Neural progenitor cell (in vitro differentiated cells): ENCODE data around the gene NCKAP5L. TPM values are rescaled to one million over a fixed set of nuclear protein-coding genes. Genes with fewer than 3 reads are reported as not detected.

Source experiments
- DNase-seq: peaks from one replicate; pipeline ENCODE4 v3.0.0-alpha.2; 2016; ENCODE audit warnings: low spot score
- H2AFZ ChIP-seq: fragments of 200-600 bp; sonication (generic); replicated peaks from 2 replicates; pipeline ENCODE4 v1.6.1; 2016; ENCODE audit warnings: antibody characterized with exemption
- H3F3A ChIP-seq: fragments of 200-600 bp; sonication (generic); 2 replicates; pipeline ENCODE4 v1.6.1; 2016; ENCODE audit warnings: antibody characterized with exemption, low read depth
- H3K27ac ChIP-seq: fragments of 200-600 bp; sonication (generic); 2 replicates; pipeline ENCODE4 v1.5.1; 2016; ENCODE audit warnings: mild to moderate bottlenecking
- H3K27me3 ChIP-seq: fragments of 200-600 bp; sonication (generic); 2 replicates; pipeline ENCODE4 v1.6.1; 2016; ENCODE audit warnings: mild to moderate bottlenecking, moderate library complexity
- H3K36me3 ChIP-seq: fragments of 200-600 bp; sonication (generic); 2 replicates; pipeline ENCODE4 v1.5.1; 2016
- H3K4me1 ChIP-seq: fragments of 200-600 bp; sonication (generic); 2 replicates; pipeline ENCODE4 v1.6.1; 2016; ENCODE audit warnings: mixed run types
- H3K4me2 ChIP-seq: fragments of 200-600 bp; sonication (generic); 2 replicates; pipeline ENCODE4 v1.6.1; 2016
- H3K4me3 ChIP-seq: fragments of 200-600 bp; sonication (generic); 2 replicates; pipeline ENCODE4 v1.5.1; 2016
- H3K79me2 ChIP-seq: fragments of 200-600 bp; sonication (generic); 2 replicates; pipeline ENCODE4 v1.6.1; 2016; ENCODE audit warnings: low read depth
- H3K9ac ChIP-seq: fragments of 200-600 bp; sonication (generic); 2 replicates; pipeline ENCODE4 v1.6.1; 2016
- H3K9me3 ChIP-seq: fragments of 200-600 bp; sonication (generic); 2 replicates; pipeline ENCODE4 v1.5.1; 2016; ENCODE audit warnings: low read depth
- H4K20me1 ChIP-seq: fragments of 200-600 bp; sonication (generic); 2 replicates; pipeline ENCODE4 v1.6.1; 2016; ENCODE audit warnings: low read depth
- H3K27ac Mint-ChIP-seq: 3 replicates; pipeline ENCODE4 v1.8.0; 2021; ENCODE audit warnings: mixed read lengths
- H3K27me3 Mint-ChIP-seq: 2 replicates; pipeline ENCODE4 v1.8.0; 2022; ENCODE audit warnings: low read depth, mild to moderate bottlenecking, inconsistent platforms, moderate library complexity, mixed read lengths; ENCODE audit not compliant: insufficient read depth
- H3K36me3 Mint-ChIP-seq: 3 replicates; pipeline ENCODE4 v1.8.0; 2021; ENCODE audit warnings: mixed read lengths
- H3K4me1 Mint-ChIP-seq: 3 replicates; pipeline ENCODE4 v1.8.0; 2021; ENCODE audit warnings: mixed read lengths
- H3K4me3 Mint-ChIP-seq: 3 replicates; pipeline ENCODE4 v1.8.0; 2021; ENCODE audit warnings: mild to moderate bottlenecking, moderate library complexity, mixed read lengths
- H3K9me3 Mint-ChIP-seq: 3 replicates; pipeline ENCODE4 v1.8.0; 2020; ENCODE audit warnings: mixed read lengths
- EZH2 ChIP-seq: fragments of 200-600 bp; sonication (generic); IDR thresholded peaks from 2 replicates; pipeline ENCODE4 v1.6.1; 2017; ENCODE audit warnings: antibody characterized with exemption, mild to moderate bottlenecking, moderate library complexity
- EZH2phosphoT487 ChIP-seq: fragments of 200-600 bp; sonication (generic); IDR thresholded peaks from 2 replicates; pipeline ENCODE4 v1.6.1; 2017; ENCODE audit warnings: antibody characterized with exemption
- total RNA-seq: library from RNA; depleted of rRNA; stranded (reverse); fragments of >200 nt; gene quantifications from 2 replicates; pipeline ENCODE4 v1.2.3, GENCODE V29; 2015; ENCODE audit warnings: low replicate concordance
- TF ChIP-seq, protein P1 (sequence below): fragments of 200-600 bp; sonication (generic); IDR thresholded peaks from 2 replicates; pipeline ENCODE4 v1.5.1; 2017; ENCODE audit warnings: antibody characterized with exemption, mild to moderate bottlenecking

NCKAP5L gene
- total RNA-seq, 1 donor from 2014 or later: 5.6 TPM

DNA sequence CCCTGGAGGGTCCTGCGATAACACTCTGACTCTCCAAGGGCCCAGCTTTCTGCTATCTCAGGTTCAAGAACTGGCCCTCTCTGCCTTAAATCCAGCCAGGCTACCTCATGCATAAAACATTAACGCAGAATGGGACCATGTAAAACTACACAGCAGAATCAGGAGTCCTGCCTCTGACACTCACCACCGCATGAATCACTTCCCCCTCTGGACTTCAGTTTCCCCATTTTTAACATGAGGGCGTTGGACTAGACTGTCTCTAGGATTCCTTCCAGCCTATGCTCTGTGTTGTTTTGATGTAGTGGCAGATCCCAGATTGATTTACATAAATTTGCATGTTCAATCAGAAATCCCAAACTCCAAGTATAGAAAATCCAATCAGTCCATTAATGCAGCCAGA, 3.3 kb downstream of the NCKAP5L start:
- Histone ChIP-seq H4K20me1 (peaks cover 71% of the 10 kb centered on the region), H2AFZ (no peak overlapping the region), H3K9me3 (no peaks in the 10 kb centered on the region), H3K4me3 (no peak overlapping the region), H3F3A (peaks cover 50% of the 10 kb centered on the region), H3K9ac (no peak overlapping the region), H3K4me1 (peaks cover 45% of the 10 kb centered on the region), H3K36me3 (no peaks in the 10 kb centered on the region), H3K79me2 (peaks cover 33% of the 10 kb centered on the region), H3K27me3 (no peaks in the 10 kb centered on the region), H3K4me2 (no peak overlapping the region), H3K27ac (no peak overlapping the region)
- no peaks in the 10 kb centered on the region for H3K9me3 Mint-ChIP-seq
- no peak for DNase-seq
- H3K36me3 Mint-ChIP-seq: peaks cover 10% of the 10 kb centered on the region
- TF ChIP-seq, protein P1, sequence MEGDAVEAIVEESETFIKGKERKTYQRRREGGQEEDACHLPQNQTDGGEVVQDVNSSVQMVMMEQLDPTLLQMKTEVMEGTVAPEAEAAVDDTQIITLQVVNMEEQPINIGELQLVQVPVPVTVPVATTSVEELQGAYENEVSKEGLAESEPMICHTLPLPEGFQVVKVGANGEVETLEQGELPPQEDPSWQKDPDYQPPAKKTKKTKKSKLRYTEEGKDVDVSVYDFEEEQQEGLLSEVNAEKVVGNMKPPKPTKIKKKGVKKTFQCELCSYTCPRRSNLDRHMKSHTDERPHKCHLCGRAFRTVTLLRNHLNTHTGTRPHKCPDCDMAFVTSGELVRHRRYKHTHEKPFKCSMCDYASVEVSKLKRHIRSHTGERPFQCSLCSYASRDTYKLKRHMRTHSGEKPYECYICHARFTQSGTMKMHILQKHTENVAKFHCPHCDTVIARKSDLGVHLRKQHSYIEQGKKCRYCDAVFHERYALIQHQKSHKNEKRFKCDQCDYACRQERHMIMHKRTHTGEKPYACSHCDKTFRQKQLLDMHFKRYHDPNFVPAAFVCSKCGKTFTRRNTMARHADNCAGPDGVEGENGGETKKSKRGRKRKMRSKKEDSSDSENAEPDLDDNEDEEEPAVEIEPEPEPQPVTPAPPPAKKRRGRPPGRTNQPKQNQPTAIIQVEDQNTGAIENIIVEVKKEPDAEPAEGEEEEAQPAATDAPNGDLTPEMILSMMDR: no peak
- TF ChIP-seq EZH2 (no peak), EZH2phosphoT487 (no peak)
- H3K27me3 Mint-ChIP-seq: peaks cover 8% of the 10 kb centered on the region
- H3K4me3 Mint-ChIP-seq: peak overlapping the region; percentile 31
- peak overlapping the region; percentile 65 for H3K27ac Mint-ChIP-seq
- peaks cover 35% of the 10 kb centered on the region for H3K4me1 Mint-ChIP-seq

DNA sequence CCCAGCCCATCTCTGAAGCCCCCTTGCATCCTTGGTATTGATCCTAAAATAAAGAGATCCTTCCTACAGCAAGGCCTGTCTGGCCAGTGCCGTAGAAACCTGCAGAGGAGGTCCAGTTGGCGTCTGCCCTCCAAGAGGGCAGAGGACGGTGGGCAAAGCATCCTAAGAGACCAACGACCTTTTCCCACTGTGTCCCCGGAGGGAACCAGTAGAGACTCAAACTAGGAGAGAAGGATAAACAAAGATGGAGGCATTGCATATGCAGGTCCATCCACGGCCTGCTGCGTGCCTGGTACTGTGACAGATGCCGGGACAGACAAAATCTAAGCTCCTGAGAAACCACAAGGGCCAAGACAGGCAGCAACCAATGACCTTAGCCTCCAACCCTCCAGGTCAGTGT, 3.8 kb downstream of the NCKAP5L start:
- Mint-ChIP-seq H3K4me1 (peaks cover 34% of the 10 kb centered on the region), H3K9me3 (no peaks in the 10 kb centered on the region), H3K4me3 (no peak overlapping the region), H3K27me3 (peaks cover 9% of the 10 kb centered on the region), H3K36me3 (peaks cover 13% of the 10 kb centered on the region), H3K27ac (no peak overlapping the region)
- peaks cover 38% of the 10 kb centered on the region for H3K79me2 ChIP-seq
- no peak overlapping the region for H3K9ac ChIP-seq
- TF ChIP-seq, protein P1: no peak
- TF ChIP-seq EZH2phosphoT487: no peak
- TF ChIP-seq EZH2: no peak
- H2AFZ ChIP-seq: no peak overlapping the region
- no peaks in the 10 kb centered on the region for H3K9me3 ChIP-seq
- peaks cover 76% of the 10 kb centered on the region for H4K20me1 ChIP-seq
- H3K4me3 ChIP-seq: no peak overlapping the region
- H3K27me3 ChIP-seq: no peaks in the 10 kb centered on the region
- no peak overlapping the region for H3K4me2 ChIP-seq
- peaks cover 44% of the 10 kb centered on the region for H3K4me1 ChIP-seq
- DNase-seq: no peak
- H3K27ac ChIP-seq: no peak overlapping the region
- no peaks in the 10 kb centered on the region for H3K36me3 ChIP-seq
- H3F3A ChIP-seq: peaks cover 45% of the 10 kb centered on the region

DNA sequence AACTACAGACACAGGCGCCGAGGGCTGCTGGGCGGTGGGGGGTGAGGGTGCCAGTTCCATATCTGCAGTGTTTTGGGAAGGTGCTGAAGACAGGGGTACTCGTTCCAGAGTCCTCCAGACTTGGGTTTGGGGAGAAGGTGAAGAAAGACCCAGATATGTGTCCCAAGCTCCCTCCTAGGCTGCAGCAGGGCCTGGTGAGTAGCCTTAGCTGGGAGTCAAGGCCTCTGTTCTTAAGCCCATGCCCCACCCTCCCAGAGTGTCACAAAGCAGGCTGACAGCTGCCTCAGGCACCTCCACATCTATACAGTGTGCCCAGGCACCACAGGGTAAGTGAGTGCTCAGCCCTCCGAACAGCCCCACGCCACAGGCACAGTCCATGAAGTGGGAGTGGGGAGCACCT, 4.3 kb downstream of the NCKAP5L start:
- Histone ChIP-seq H3K27me3 (no peaks in the 10 kb centered on the region), H3K4me1 (peaks cover 40% of the 10 kb centered on the region), H3K4me3 (no peak overlapping the region), H2AFZ (no peak overlapping the region), H4K20me1 (peaks cover 79% of the 10 kb centered on the region), H3K9me3 (no peaks in the 10 kb centered on the region), H3K36me3 (no peaks in the 10 kb centered on the region), H3K4me2 (no peak overlapping the region), H3K27ac (no peak overlapping the region), H3K9ac (no peak overlapping the region), H3K79me2 (peaks cover 39% of the 10 kb centered on the region), H3F3A (peaks cover 41% of the 10 kb centered on the region)
- Mint-ChIP-seq H3K27ac (no peak overlapping the region), H3K4me1 (peaks cover 30% of the 10 kb centered on the region), H3K9me3 (no peaks in the 10 kb centered on the region), H3K36me3 (peaks cover 15% of the 10 kb centered on the region), H3K4me3 (no peak overlapping the region), H3K27me3 (peaks cover 9% of the 10 kb centered on the region)
- TF ChIP-seq EZH2 (no peak), EZH2phosphoT487 (no peak)
- TF ChIP-seq, protein P1: no peak
- DNase-seq: no peak
